Measurements from ENCODE around the gene KCP. TPM values are rescaled to one million over a fixed set of nuclear protein-coding genes. Genes with fewer than 3 reads are reported as not detected.

KCP gene
- total RNA-seq, 1 experiment from 2014 or later, result 1.6 TPM

- H3K9me3 ChIP-seq (ENCODE audit: control insufficient read depth in 1 of 2, insufficient read depth in 1 of 2, low read depth in 1 of 2, low read length in 2 of 2), result no peaks in the 10 kb centered on the region
- ATAC-seq (no peak), DNase-seq (ENCODE audit: low read depth, low spot score) (no peak)
- POLR2A ChIA-PET, result no interaction called here
- H3K4me3 ChIP-seq (replicated peaks in 1 of 2; ENCODE audit: low read depth in 1 of 2, low read length in 2 of 2), result no peak overlapping the region
- H3K36me3 ChIP-seq (ENCODE audit: control insufficient read depth in 1 of 2, insufficient read depth in 2 of 2, low read length in 2 of 2), result peaks cover 2 to 8% of the 10 kb centered on the region in 2 experiments; a peak in 1 of 4 replicates
- no peak overlapping the region for H3K27ac ChIP-seq (ENCODE audit: low read depth, low read length)
- H3K79me2 ChIP-seq (ENCODE audit: insufficient read depth, low read length), result no peaks in the 10 kb centered on the region
- no peak overlapping the region for H2AFZ ChIP-seq (ENCODE audit: low read depth, low read length, poor library complexity, severe bottlenecking)
- H3K9me2 ChIP-seq (ENCODE audit: insufficient read depth), result no peaks in the 10 kb centered on the region
- no peak overlapping the region for H3K4me2 ChIP-seq (ENCODE audit: low read length)
- RAD21 ChIA-PET (ENCODE audit: low non-redundant PET in 1 of 2, low total read pairs in 2 of 2, uncharacterized antibody in 2 of 2, unreplicated experiment in 2 of 2), result no interaction called here
- intact Hi-C loops (cut with micrococcal nuclease), result no loop called here
- H4K20me1 ChIP-seq (ENCODE audit: insufficient read depth), result no peaks in the 10 kb centered on the region
- CTCF ChIA-PET, result interaction anchor here (0.8 kb wide), 1 partner anchor 8 kb away, joined by 3 read pairs; no protein-coding TSS in a partner anchor
- no peak overlapping the region for H3K9ac ChIP-seq (ENCODE audit: low read length)
- no TSS peak for BruUV-seq (replicated peaks)
- no peaks in the 10 kb centered on the region for H3K27me3 ChIP-seq (ENCODE audit: insufficient read depth, low read length)
- TF ChIP-seq EZH2 (IDR thresholded peaks at IDR 0.05) (no peak), CBX3 (IDR thresholded peaks at IDR 0.05; ENCODE audit: low read depth) (no peak), YY1 (IDR thresholded peaks at IDR 0.05; ENCODE audit: extremely low read depth, insufficient replicate concordance, low read depth, low read length) (no peak), ZBTB33 (IDR thresholded peaks at IDR 0.05; ENCODE audit: extremely low read depth, insufficient replicate concordance, low read length) (no peak), RAD21 (IDR thresholded peaks at IDR 0.05; ENCODE audit: low read depth) (no peak), ELF1 (IDR thresholded peaks at IDR 0.05; ENCODE audit: borderline replicate concordance, low read depth) (no peak), EZH2phosphoT487 (IDR thresholded peaks at IDR 0.05; ENCODE audit: borderline replicate concordance) (no peak), CEBPB (IDR thresholded peaks at IDR 0.05; ENCODE audit: low read depth) (no peak), REST (IDR thresholded peaks at IDR 0.05; ENCODE audit: low read depth) (no peak), ZNF274 (IDR thresholded peaks at IDR 0.05; ENCODE audit: low read depth, low read length) (no peak), SRF (IDR thresholded peaks at IDR 0.05; ENCODE audit: low read depth) (no peak), ATF3 (IDR thresholded peaks at IDR 0.05) (no peak), TCF7L2 (IDR thresholded peaks at IDR 0.05; ENCODE audit: borderline replicate concordance, extremely low read depth, insufficient read depth, insufficient read length) (no peak), EGR1 (IDR thresholded peaks at IDR 0.05; ENCODE audit: low read depth) (no peak), CTCF (IDR thresholded peaks at IDR 0.05 in 2 of 3, conservative IDR thresholded peaks at IDR 0.05 in 1 of 3; ENCODE audit: borderline replicate concordance in 1 of 3, insufficient read depth in 1 of 3, low read depth in 2 of 3, low read length in 2 of 3) (no peak), FOSL1 (IDR thresholded peaks at IDR 0.05; ENCODE audit: low read depth) (no peak)
- H3K4me1 ChIP-seq (ENCODE audit: control insufficient read depth in 1 of 2, insufficient read depth in 2 of 2, low read length in 2 of 2), result no peaks in the 10 kb centered on the region
These were observed 60.6 kb downstream of the KCP start for GRCh38 chr7:128849804-128850490.

Data from HCT116 (cell line).